ENCODE results near the gene ANKRD28. TPM values are rescaled to one million over a fixed set of nuclear protein-coding genes. Genes with fewer than 3 reads are reported as not detected.
"Not testable (repeated sequence)": the region's sequence is repeated elsewhere in the genome, so short reads cannot be mapped to it uniquely, and the experiment has no call there.

The ANKRD28 gene
- total RNA-seq (10 to 100 TPM; 39.2 to 79.4 (median 44.7) TPM), polyA plus RNA-seq (10 to 100 TPM; 21.2 to 23.2 TPM)
- long read RNA-seq, donor 1, full-length matches to known transcripts: 3 of 12 reads
- long read RNA-seq, donor 1, partial matches to known transcripts: 4 of 12 reads
- long read RNA-seq, donor 1, other reads (novel, unspliced or antisense): 5 of 12 reads
- long read RNA-seq, donor 2, full-length matches to known transcripts: 2 of 7 reads
- long read RNA-seq, donor 2, partial matches to known transcripts: 5 of 7 reads
- long read RNA-seq, donor 2, other reads (novel, unspliced or antisense): 0 of 7 reads
- long read RNA-seq, donor 3, full-length matches to known transcripts: 21 of 44 reads
- long read RNA-seq, donor 3, partial matches to known transcripts: 7 of 44 reads
- long read RNA-seq, donor 3, other reads (novel, unspliced or antisense): 16 of 44 reads

GRCh38 chr3:15797642-15798303 is at the start of gene ANKRD28:
TSS of gene ANKRD28 (minus strand) at chr3:15797979. CDS start at chr3:15796521, 1,458 bp downstream.
- intact Hi-C loops (cut with DNase I): loop anchor here in 1 of 4 donors (10.0 kb wide), 1 partner anchor 163 kb away; no protein-coding TSS in a partner anchor
- H3K4me3 ChIP-seq: peak within 1 kb of the TSS; percentile 38
- H3K27ac ChIP-seq: peak within 1 kb of the TSS; percentile 24 to 55
- H3K9me3 ChIP-seq: no peaks in the 10 kb centered on the region
- TF ChIP-seq POLR2A (IDR thresholded peaks at IDR 0.05): no peak
- peak in 2 of 3 donors; percentile 19 to 33 for TF ChIP-seq CTCF (IDR thresholded peaks at IDR 0.05)
- H3K36me3 ChIP-seq: no peaks in the 10 kb centered on the region
- H3K27me3 ChIP-seq: no peaks in the 10 kb centered on the region
- peaks cover 4% of the 10 kb centered on the region for H3K4me1 ChIP-seq (ENCODE audit: insufficient read depth)
- DNase-seq: no peak
- 1 to 2% (median 1%) methylated on average over 6 of the region's 6 CpGs for WGBS, 3 donors

GRCh38 chr3:15847239-15847638 is 49.5 kb upstream of the ANKRD28 start:
- Histone ChIP-seq H3K4me3 (no peak overlapping the region), H3K9me3 (no peaks in the 10 kb centered on the region), H3K36me3 (no peaks in the 10 kb centered on the region), H3K27me3 (no peaks in the 10 kb centered on the region), H3K27ac (no peak overlapping the region), H3K4me1 (ENCODE audit: insufficient read depth) (peaks cover 2% of the 10 kb centered on the region)
- DNase-seq: no peak
- TF ChIP-seq POLR2A (IDR thresholded peaks at IDR 0.05) (no peak), CTCF (IDR thresholded peaks at IDR 0.05) (no peak), EP300 (IDR thresholded peaks at IDR 0.05) (no peak)
- intact Hi-C loops (cut with DNase I): no loop called here

- Histone ChIP-seq H3K4me1 (ENCODE audit: insufficient read depth) (peaks cover 2% of the 10 kb centered on the region), H3K4me3 (no peak overlapping the region), H3K36me3 (no peaks in the 10 kb centered on the region), H3K9me3 (no peaks in the 10 kb centered on the region), H3K27ac (no peak overlapping the region), H3K27me3 (no peaks in the 10 kb centered on the region)
- DNase-seq: no peak
- no peak for TF ChIP-seq CTCF (IDR thresholded peaks at IDR 0.05)
- TF ChIP-seq POLR2A (IDR thresholded peaks at IDR 0.05): no peak
- no peak for TF ChIP-seq EP300 (IDR thresholded peaks at IDR 0.05)
- intact Hi-C loops (cut with DNase I): no loop called here
These were observed 48.8 kb upstream of the ANKRD28 start for GRCh38 chr3:15846606-15847005.

GRCh38 chr3:15845475-15845874 is 47.7 kb upstream of the ANKRD28 start:
- peaks cover 2% of the 10 kb centered on the region for H3K4me1 ChIP-seq (ENCODE audit: insufficient read depth)
- no peak for TF ChIP-seq EP300 (IDR thresholded peaks at IDR 0.05)
- H3K27ac ChIP-seq: no peak overlapping the region
- no peak for DNase-seq
- H3K27me3 ChIP-seq: no peaks in the 10 kb centered on the region
- intact Hi-C loops (cut with DNase I): no loop called here
- H3K9me3 ChIP-seq: no peaks in the 10 kb centered on the region
- WGBS, 3 donors: 86 to 90% (median 88%) methylated on average over 3 of the region's 3 CpGs
- H3K36me3 ChIP-seq: no peaks in the 10 kb centered on the region
- no peak overlapping the region for H3K4me3 ChIP-seq

- Histone ChIP-seq H3K4me3 (no peak overlapping the region), H3K27ac (no peak overlapping the region), H3K36me3 (no peaks in the 10 kb centered on the region), H3K4me1 (ENCODE audit: insufficient read depth) (peaks cover 2% of the 10 kb centered on the region), H3K9me3 (no peaks in the 10 kb centered on the region), H3K27me3 (no peaks in the 10 kb centered on the region)
- 86 to 93% (median 89%) methylated on average over 3 of the region's 3 CpGs for WGBS, 3 donors
- intact Hi-C loops (cut with DNase I): no loop called here
- DNase-seq: no peak
- TF ChIP-seq CTCF (IDR thresholded peaks at IDR 0.05) (no peak), EP300 (IDR thresholded peaks at IDR 0.05) (no peak), POLR2A (IDR thresholded peaks at IDR 0.05) (no peak)
These were observed 47.1 kb upstream of the ANKRD28 start for GRCh38 chr3:15844889-15845288.

- H3K4me3 ChIP-seq; DNase-seq; H3K9me3 ChIP-seq; H3K27me3 ChIP-seq; H3K4me1 ChIP-seq (ENCODE audit: insufficient read depth); H3K36me3 ChIP-seq; intact Hi-C loops (cut with DNase I); H3K27ac ChIP-seq: not testable (repeated sequence)
- 97 to 98% (median 98%) methylated on average over 4 of the region's 4 CpGs for WGBS, 3 donors
These were observed 43.6 kb upstream of the ANKRD28 start for GRCh38 chr3:15841091-15841973.

All from ovary (tissue), 10 donors.